Caco-2 (cell line): ENCODE measurements around the gene FIP1L1. TPM values are rescaled to one million over a fixed set of nuclear protein-coding genes. Genes with fewer than 3 reads are reported as not detected.

Experiments used
- BruUV-seq: library from RNA; stranded (reverse); fragments of 400-500 nt; replicated peaks from 2 replicates; lab custom pipeline; 2021; lab: Mats Ljungman, UMichigan
- CTCF ChIA-PET: fragments of 300-600 bp; sonication (Branson Sonifier 250); formaldehyde crosslinking; loops from one replicate; lab custom pipeline; 2022; ENCODE audit warnings: antibody characterized with exemption; lab: Charles Lee
- POLR2A ChIA-PET: fragments of 300-600 bp; sonication (Branson Sonifier 250); formaldehyde crosslinking; loops from one replicate; lab custom pipeline; 2022; ENCODE audit warnings: antibody characterized with exemption; lab: Charles Lee
- DNase-seq, 2 experiments: peaks; one replicate each; pipeline versions ENCODE4 v3.0.0 to v3.0.0-alpha.2; 2020 to 2022
- H3K27me3 ChIP-seq: replicated peaks from 2 replicates; pipeline ENCODE4 v1.6.0; 2011; ENCODE audit warnings: low read length; ENCODE audit not compliant: control insufficient read depth, insufficient read depth
- H3K36me3 ChIP-seq: 2 replicates; pipeline ENCODE4 v1.5.1; 2011; ENCODE audit warnings: low read length; ENCODE audit not compliant: control insufficient read depth, insufficient read depth
- H3K4me1 ChIP-seq: fragments of 250-450 bp; sonication (Bioruptor Pico); 2 replicates; pipeline ENCODE4 v1.5.1; 2020; ENCODE audit warnings: mild to moderate bottlenecking
- H3K4me3 ChIP-seq: 2 replicates; pipeline ENCODE4 v1.5.1; 2011; ENCODE audit warnings: low read depth, mild to moderate bottlenecking, control low read depth, low read length
- H3K9me3 ChIP-seq: fragments of 250-450 bp; sonication (Bioruptor Pico); 2 replicates; pipeline ENCODE4 v1.5.1; 2020; ENCODE audit warnings: mild to moderate bottlenecking, moderate library complexity
- H3K27ac Mint-ChIP-seq: one replicate; pipeline ENCODE4 v1.8.0; 2022; ENCODE audit warnings: mixed read lengths; ENCODE audit not compliant: unreplicated experiment
- H3K27me3 Mint-ChIP-seq: one replicate; pipeline ENCODE4 v1.8.0; 2022; ENCODE audit warnings: mixed read lengths; ENCODE audit not compliant: insufficient read depth, unreplicated experiment
- H3K36me3 Mint-ChIP-seq: one replicate; pipeline ENCODE4 v1.8.0; 2022; ENCODE audit warnings: mild to moderate bottlenecking, mixed read lengths; ENCODE audit not compliant: insufficient read depth, unreplicated experiment
- H3K4me1 Mint-ChIP-seq: one replicate; pipeline ENCODE4 v1.8.0; 2022; ENCODE audit warnings: low read depth, mixed read lengths; ENCODE audit not compliant: unreplicated experiment
- H3K4me3 Mint-ChIP-seq: one replicate; pipeline ENCODE4 v1.8.0; 2022; ENCODE audit warnings: mild to moderate bottlenecking, moderate library complexity, mixed read lengths; ENCODE audit not compliant: unreplicated experiment
- H3K9me3 Mint-ChIP-seq: one replicate; pipeline ENCODE4 v1.8.0; 2022; ENCODE audit warnings: mixed read lengths; ENCODE audit not compliant: unreplicated experiment
- intact Hi-C: fragments of 100-400 bp; cut with micrococcal nuclease; formaldehyde crosslinking; loops from one replicate; pipeline ENCODE4 v1.10.0; 2022; ENCODE audit not compliant: unreplicated experiment
- total RNA-seq: library from RNA; stranded (reverse); gene quantifications from 2 replicates; pipeline ENCODE4 v1.2.3, GENCODE V29; 2022
- TF ChIP-seq, protein P1 (sequence below), 2 experiments: fragments of 200-600 bp in 1 of 2; IDR thresholded peaks; 1 replicate in 1 of 2; 2 replicates in 1 of 2; pipeline versions ENCODE4 v1.5.1 to v1.8.0; 2011 to 2022; ENCODE audit warnings: antibody characterized with exemption in 1 of 2, control low read depth in 1 of 2, inconsistent platforms in 1 of 2, low read depth in 1 of 2, low read length in 1 of 2, mild to moderate bottlenecking in 1 of 2, moderate library complexity in 1 of 2; ENCODE audit not compliant: insufficient read depth in 1 of 2, severe bottlenecking in 1 of 2, unreplicated experiment in 1 of 2

Gene FIP1L1
- total RNA-seq, 1 experiment from 2014 or later = 62.5 TPM

DNA sequence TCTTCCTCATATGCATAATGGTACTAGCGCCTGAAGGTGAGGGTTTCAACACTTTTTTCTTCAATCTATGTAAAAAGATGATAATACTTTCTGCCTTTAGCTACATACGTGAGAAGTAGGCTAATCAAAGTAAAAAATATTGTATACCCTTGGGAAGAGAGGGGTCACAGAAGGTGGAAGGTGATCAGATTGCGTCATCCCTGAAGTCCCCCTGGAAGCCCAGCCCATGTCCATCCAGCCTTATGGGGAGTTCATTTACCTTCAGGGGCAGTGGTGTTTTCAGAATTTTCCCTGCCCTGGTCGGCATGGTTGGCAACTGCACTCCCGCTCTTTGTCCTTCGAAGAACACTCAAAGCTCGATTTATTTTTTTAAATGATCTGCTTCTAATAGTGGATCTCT is 129.6 kb downstream of the FIP1L1 start:
- H3K4me3 ChIP-seq = no peak overlapping the region
- DNase-seq = no peak
- H3K4me1 ChIP-seq = peaks cover 7% of the 10 kb centered on the region; the same call in 1 of the 2 replicates
- TF ChIP-seq, protein P1, sequence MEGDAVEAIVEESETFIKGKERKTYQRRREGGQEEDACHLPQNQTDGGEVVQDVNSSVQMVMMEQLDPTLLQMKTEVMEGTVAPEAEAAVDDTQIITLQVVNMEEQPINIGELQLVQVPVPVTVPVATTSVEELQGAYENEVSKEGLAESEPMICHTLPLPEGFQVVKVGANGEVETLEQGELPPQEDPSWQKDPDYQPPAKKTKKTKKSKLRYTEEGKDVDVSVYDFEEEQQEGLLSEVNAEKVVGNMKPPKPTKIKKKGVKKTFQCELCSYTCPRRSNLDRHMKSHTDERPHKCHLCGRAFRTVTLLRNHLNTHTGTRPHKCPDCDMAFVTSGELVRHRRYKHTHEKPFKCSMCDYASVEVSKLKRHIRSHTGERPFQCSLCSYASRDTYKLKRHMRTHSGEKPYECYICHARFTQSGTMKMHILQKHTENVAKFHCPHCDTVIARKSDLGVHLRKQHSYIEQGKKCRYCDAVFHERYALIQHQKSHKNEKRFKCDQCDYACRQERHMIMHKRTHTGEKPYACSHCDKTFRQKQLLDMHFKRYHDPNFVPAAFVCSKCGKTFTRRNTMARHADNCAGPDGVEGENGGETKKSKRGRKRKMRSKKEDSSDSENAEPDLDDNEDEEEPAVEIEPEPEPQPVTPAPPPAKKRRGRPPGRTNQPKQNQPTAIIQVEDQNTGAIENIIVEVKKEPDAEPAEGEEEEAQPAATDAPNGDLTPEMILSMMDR (IDR thresholded peaks at IDR 0.05; ENCODE audit: insufficient read depth in 1 of 2, low read depth in 1 of 2, low read length in 1 of 2, severe bottlenecking in 1 of 2, unreplicated experiment in 1 of 2) = no peak
- Mint-ChIP-seq H3K4me1 (no peaks in the 10 kb centered on the region), H3K36me3 (peaks cover 6% of the 10 kb centered on the region), H3K27me3 (no peaks in the 10 kb centered on the region), H3K4me3 (no peak overlapping the region), H3K9me3 (no peaks in the 10 kb centered on the region), H3K27ac (no peak overlapping the region)
- POLR2A ChIA-PET = no interaction called here
- intact Hi-C loops = no loop called here
- no TSS peak for BruUV-seq
- H3K36me3 ChIP-seq = no peaks in the 10 kb centered on the region
- H3K27me3 ChIP-seq = no peaks in the 10 kb centered on the region
- H3K9me3 ChIP-seq = no peaks in the 10 kb centered on the region
- CTCF ChIA-PET = interaction anchor here (0.6 kb wide), 1 partner anchor 21 kb away, joined by 3 read pairs; no protein-coding TSS in a partner anchor

DNA sequence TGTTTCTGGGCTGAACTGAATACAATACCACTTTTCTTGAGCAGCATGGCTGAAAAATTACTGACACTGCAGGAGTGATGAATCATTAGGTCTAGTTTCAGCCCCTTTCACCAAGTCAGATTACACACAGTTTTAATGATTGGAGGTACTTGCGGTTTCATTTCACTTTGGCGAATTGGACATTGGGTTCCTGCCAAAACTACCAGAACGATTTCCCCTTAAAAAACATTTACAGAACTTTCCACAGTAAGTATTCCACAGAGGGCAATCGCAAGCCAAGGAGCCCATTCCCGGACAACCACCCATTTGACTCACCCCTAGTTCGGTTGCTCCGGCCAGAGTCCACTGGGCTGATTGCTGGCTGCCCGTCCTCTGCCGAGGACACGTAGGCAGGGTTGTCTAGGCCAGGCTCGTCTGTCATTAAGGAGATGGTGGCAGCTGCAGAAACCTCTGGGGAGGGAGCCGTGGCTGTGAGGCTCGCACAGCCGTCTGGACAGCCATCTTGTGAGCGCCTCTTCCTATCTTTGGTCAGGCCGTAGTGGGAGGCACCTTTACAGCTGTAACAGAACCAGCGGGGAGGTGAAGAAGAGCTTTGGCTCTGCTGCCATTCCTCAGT is 130.3 kb downstream of the FIP1L1 start:
- no peaks in the 10 kb centered on the region for H3K9me3 ChIP-seq
- no peak overlapping the region for H3K4me3 ChIP-seq
- Mint-ChIP-seq H3K27me3 (no peaks in the 10 kb centered on the region), H3K4me3 (no peak overlapping the region), H3K36me3 (peaks cover 5% of the 10 kb centered on the region), H3K9me3 (no peaks in the 10 kb centered on the region), H3K4me1 (no peaks in the 10 kb centered on the region), H3K27ac (no peak overlapping the region)
- H3K27me3 ChIP-seq = no peaks in the 10 kb centered on the region
- ChIA-PET CTCF (no interaction called here), POLR2A (no interaction called here)
- no peaks in the 10 kb centered on the region for H3K36me3 ChIP-seq
- TF ChIP-seq, protein P1 (IDR thresholded peaks at IDR 0.05; ENCODE audit: insufficient read depth in 1 of 2, low read depth in 1 of 2, low read length in 1 of 2, severe bottlenecking in 1 of 2, unreplicated experiment in 1 of 2) = no peak
- intact Hi-C loops = no loop called here
- no TSS peak for BruUV-seq
- no peak for DNase-seq
- peaks cover 7% of the 10 kb centered on the region; the same call in 1 of the 2 replicates for H3K4me1 ChIP-seq

DNA sequence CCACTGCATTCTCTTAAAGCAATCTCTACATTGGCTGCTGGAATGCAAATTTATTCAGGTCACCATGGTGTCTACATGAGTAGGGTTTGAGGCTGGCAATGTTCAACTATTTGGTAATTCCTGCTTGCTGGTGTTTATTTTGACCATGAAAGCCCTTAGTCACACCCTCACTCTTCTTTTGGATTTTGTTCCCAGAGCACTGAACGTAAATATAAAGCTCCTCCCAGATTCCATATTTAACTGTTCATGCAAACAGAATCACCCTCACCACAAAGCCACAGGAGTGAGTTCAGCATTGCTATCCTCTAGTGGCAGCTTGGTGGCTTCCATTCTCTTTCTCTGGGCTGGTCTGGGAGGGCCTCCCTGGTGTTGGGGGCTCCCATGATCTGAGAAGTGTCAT is 131.0 kb downstream of the FIP1L1 start:
- CTCF ChIA-PET = no interaction called here
- no peaks in the 10 kb centered on the region for H3K9me3 Mint-ChIP-seq
- no TSS peak for BruUV-seq
- H3K4me1 Mint-ChIP-seq = no peaks in the 10 kb centered on the region
- TF ChIP-seq, protein P1 (IDR thresholded peaks at IDR 0.05; ENCODE audit: insufficient read depth in 1 of 2, low read depth in 1 of 2, low read length in 1 of 2, severe bottlenecking in 1 of 2, unreplicated experiment in 1 of 2) = no peak
- H3K4me3 Mint-ChIP-seq = no peak overlapping the region
- no peak overlapping the region for H3K27ac Mint-ChIP-seq
- no peaks in the 10 kb centered on the region for H3K27me3 ChIP-seq
- H3K27me3 Mint-ChIP-seq = no peaks in the 10 kb centered on the region
- peaks cover 7% of the 10 kb centered on the region; the same call in 1 of the 2 replicates for H3K4me1 ChIP-seq
- H3K36me3 ChIP-seq = no peaks in the 10 kb centered on the region
- no peak for DNase-seq
- POLR2A ChIA-PET = no interaction called here
- no peaks in the 10 kb centered on the region for H3K36me3 Mint-ChIP-seq
- no peak overlapping the region for H3K4me3 ChIP-seq
- intact Hi-C loops = no loop called here
- H3K9me3 ChIP-seq = no peaks in the 10 kb centered on the region
